Astrocyte (in vitro differentiated cells and primary cell): ENCODE measurements around the gene OR12D3. TPM values are rescaled to one million over a fixed set of nuclear protein-coding genes. Genes with fewer than 3 reads are reported as not detected.
"Not testable (repeated sequence)": the region's sequence is repeated elsewhere in the genome, so short reads cannot be mapped to it uniquely, and the experiment has no call there.

Source experiments
- DNase-seq: peaks from one replicate; pipeline ENCODE4 v3.0.0-alpha.2; 2010; ENCODE audit warnings: low read depth
- FAIRE-seq: peaks from 2 replicates; lab custom pipeline; 2011; peaks lifted over from hg19 to GRCh38; lab: Jason Lieb, UNC
- H2AFZ ChIP-seq: 2 replicates; pipeline ENCODE4 v1.6.0; 2012; ENCODE audit warnings: low read depth, low read length, inconsistent platforms
- H3K27ac ChIP-seq: 2 replicates; pipeline ENCODE4 v1.5.1; 2011; ENCODE audit warnings: low read depth, low read length, inconsistent platforms
- H3K27me3 ChIP-seq: 2 replicates; pipeline ENCODE4 v1.6.0; 2011; ENCODE audit warnings: low read length, inconsistent platforms; ENCODE audit not compliant: insufficient read depth
- H3K36me3 ChIP-seq: 2 replicates; pipeline ENCODE4 v1.5.1; 2011; ENCODE audit warnings: low read length, inconsistent platforms; ENCODE audit not compliant: insufficient read depth
- H3K4me1 ChIP-seq: 2 replicates; pipeline ENCODE4 v1.5.1; 2011; ENCODE audit warnings: low read length, inconsistent platforms; ENCODE audit not compliant: insufficient read depth
- H3K4me2 ChIP-seq: 2 replicates; pipeline ENCODE4 v1.6.0; 2012; ENCODE audit warnings: low read length, inconsistent platforms
- H3K4me3 ChIP-seq: 2 replicates; pipeline ENCODE4 v1.5.1; 2011; ENCODE audit warnings: low read depth, mild to moderate bottlenecking, low read length, inconsistent platforms; ENCODE audit not compliant: insufficient read depth
- H3K79me2 ChIP-seq: 2 replicates; pipeline ENCODE4 v1.6.0; 2012; ENCODE audit warnings: mild to moderate bottlenecking, low read length, inconsistent platforms; ENCODE audit not compliant: insufficient read depth
- H3K9ac ChIP-seq: 2 replicates; pipeline ENCODE4 v1.6.0; 2012; ENCODE audit warnings: mild to moderate bottlenecking, low read length, inconsistent platforms
- H3K9me3 ChIP-seq: 2 replicates; pipeline ENCODE4 v1.5.1; 2012; ENCODE audit warnings: low read depth, mild to moderate bottlenecking, low read length, inconsistent platforms; ENCODE audit not compliant: insufficient read depth
- H4K20me1 ChIP-seq: 2 replicates; pipeline ENCODE4 v1.6.0; 2012; ENCODE audit warnings: low read length, inconsistent platforms; ENCODE audit not compliant: insufficient read depth
- H3K27ac Mint-ChIP-seq: one replicate; pipeline ENCODE4 v1.8.0; 2021; ENCODE audit warnings: mild to moderate bottlenecking, mixed read lengths; ENCODE audit not compliant: unreplicated experiment
- H3K27me3 Mint-ChIP-seq: one replicate; pipeline ENCODE4 v1.8.0; 2021; ENCODE audit warnings: low read depth, mixed read lengths; ENCODE audit not compliant: unreplicated experiment
- H3K36me3 Mint-ChIP-seq: one replicate; pipeline ENCODE4 v1.8.0; 2021; ENCODE audit warnings: low read depth, mixed read lengths; ENCODE audit not compliant: unreplicated experiment
- H3K4me1 Mint-ChIP-seq: one replicate; pipeline ENCODE4 v1.8.0; 2021; ENCODE audit warnings: low read depth, mixed read lengths; ENCODE audit not compliant: unreplicated experiment
- H3K4me3 Mint-ChIP-seq: one replicate; pipeline ENCODE4 v1.8.0; 2021; ENCODE audit warnings: mild to moderate bottlenecking, moderate library complexity, mixed read lengths; ENCODE audit not compliant: unreplicated experiment
- H3K9me3 Mint-ChIP-seq: one replicate; pipeline ENCODE4 v1.8.0; 2021; ENCODE audit warnings: mild to moderate bottlenecking, mixed read lengths; ENCODE audit not compliant: unreplicated experiment
- EZH2 ChIP-seq: IDR thresholded peaks from 2 replicates; pipeline ENCODE4 v1.6.1; 2012; ENCODE audit warnings: mild to moderate bottlenecking, low read length, inconsistent platforms; ENCODE audit not compliant: insufficient read depth
- total RNA-seq: library from RNA; stranded (reverse); gene quantifications from 2 replicates; pipeline ENCODE4 v1.2.1, GENCODE V29; 2021
- TF ChIP-seq, protein P1 (sequence below): IDR thresholded peaks from 2 replicates; pipeline ENCODE4 v1.5.1; 2011; ENCODE audit warnings: low read depth, mild to moderate bottlenecking, inconsistent platforms, low read length, moderate library complexity; ENCODE audit not compliant: insufficient read depth

OR12D3 gene
- total RNA-seq, 1 donor from 2014 or later = not detected

DNA sequence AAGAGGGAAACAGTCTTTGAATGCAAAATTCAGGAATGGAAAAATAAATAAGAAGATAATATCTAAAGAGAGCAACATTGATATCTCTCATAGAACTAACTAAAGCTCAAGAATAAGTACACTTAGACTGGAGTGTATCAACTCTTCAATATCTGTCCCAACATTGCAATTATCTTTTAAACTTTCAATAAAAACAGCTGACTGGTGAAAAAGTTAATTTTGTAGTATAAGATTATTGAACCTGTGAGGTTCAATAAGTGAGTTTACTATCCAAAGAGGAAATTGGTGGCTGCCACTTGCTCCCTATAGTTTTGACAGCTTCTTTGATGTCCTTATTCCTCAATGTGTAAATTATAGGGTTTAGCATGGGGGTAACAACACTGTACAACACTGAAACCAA, 20.1 kb downstream of the OR12D3 start:
- Histone ChIP-seq H3K4me1 (no peaks in the 10 kb centered on the region), H3K9ac (no peak overlapping the region), H3K27me3 (no peaks in the 10 kb centered on the region), H2AFZ (no peak overlapping the region), H3K4me2 (no peak overlapping the region), H3K27ac (no peak overlapping the region), H3K9me3 (no peaks in the 10 kb centered on the region), H4K20me1 (no peaks in the 10 kb centered on the region), H3K79me2 (no peaks in the 10 kb centered on the region), H3K36me3 (no peaks in the 10 kb centered on the region), H3K4me3 (no peak overlapping the region)
- no peak for TF ChIP-seq EZH2
- TF ChIP-seq, protein P1, sequence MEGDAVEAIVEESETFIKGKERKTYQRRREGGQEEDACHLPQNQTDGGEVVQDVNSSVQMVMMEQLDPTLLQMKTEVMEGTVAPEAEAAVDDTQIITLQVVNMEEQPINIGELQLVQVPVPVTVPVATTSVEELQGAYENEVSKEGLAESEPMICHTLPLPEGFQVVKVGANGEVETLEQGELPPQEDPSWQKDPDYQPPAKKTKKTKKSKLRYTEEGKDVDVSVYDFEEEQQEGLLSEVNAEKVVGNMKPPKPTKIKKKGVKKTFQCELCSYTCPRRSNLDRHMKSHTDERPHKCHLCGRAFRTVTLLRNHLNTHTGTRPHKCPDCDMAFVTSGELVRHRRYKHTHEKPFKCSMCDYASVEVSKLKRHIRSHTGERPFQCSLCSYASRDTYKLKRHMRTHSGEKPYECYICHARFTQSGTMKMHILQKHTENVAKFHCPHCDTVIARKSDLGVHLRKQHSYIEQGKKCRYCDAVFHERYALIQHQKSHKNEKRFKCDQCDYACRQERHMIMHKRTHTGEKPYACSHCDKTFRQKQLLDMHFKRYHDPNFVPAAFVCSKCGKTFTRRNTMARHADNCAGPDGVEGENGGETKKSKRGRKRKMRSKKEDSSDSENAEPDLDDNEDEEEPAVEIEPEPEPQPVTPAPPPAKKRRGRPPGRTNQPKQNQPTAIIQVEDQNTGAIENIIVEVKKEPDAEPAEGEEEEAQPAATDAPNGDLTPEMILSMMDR = no peak
- DNase-seq = no peak
- Mint-ChIP-seq H3K36me3 (no peaks in the 10 kb centered on the region), H3K4me3 (no peak overlapping the region), H3K9me3 (peaks cover 11% of the 10 kb centered on the region), H3K27me3 (peaks cover 2% of the 10 kb centered on the region), H3K4me1 (no peaks in the 10 kb centered on the region), H3K27ac (no peak overlapping the region)
- FAIRE-seq = no peak

- not testable (repeated sequence) for H3K27ac Mint-ChIP-seq, H3K27ac ChIP-seq, H3K9ac ChIP-seq, H3K4me3 ChIP-seq, FAIRE-seq, H3K27me3 Mint-ChIP-seq, H3K36me3 Mint-ChIP-seq, H4K20me1 ChIP-seq, H3K4me1 Mint-ChIP-seq, H3K9me3 ChIP-seq, H3K4me1 ChIP-seq, H3K27me3 ChIP-seq, DNase-seq, H3K36me3 ChIP-seq, H2AFZ ChIP-seq, H3K79me2 ChIP-seq, H3K4me2 ChIP-seq, H3K4me3 Mint-ChIP-seq
- H3K9me3 Mint-ChIP-seq = peaks cover 11% of the 10 kb centered on the region
These were observed 25.7 kb downstream of the OR12D3 start for GRCh38 chr6:29349348-29349747.

DNA sequence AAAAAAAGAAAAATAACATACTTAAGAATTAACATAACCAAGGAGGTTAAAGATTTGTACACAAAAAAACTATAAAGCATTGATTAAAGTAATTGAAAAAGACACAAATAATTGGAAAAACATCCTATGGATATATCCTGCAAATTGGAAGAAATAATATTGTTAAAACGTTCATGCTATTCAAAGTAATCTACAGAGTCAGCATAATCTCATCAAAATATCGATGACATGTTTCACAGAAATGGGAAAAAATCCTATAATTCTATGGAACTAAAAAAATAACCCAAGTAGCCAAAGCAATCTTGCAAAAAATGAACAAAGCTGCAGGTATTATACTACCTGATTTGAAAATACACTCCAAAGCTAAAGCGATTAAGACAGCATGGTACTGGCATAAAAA, 29.7 kb downstream of the OR12D3 start:
- Mint-ChIP-seq H3K36me3 (no peaks in the 10 kb centered on the region), H3K27me3 (no peaks in the 10 kb centered on the region)

More for the DNA sequence above, 29.7 kb downstream of the OR12D3 start:
- Histone ChIP-seq H3K4me2 (no peak overlapping the region), H3K36me3 (no peaks in the 10 kb centered on the region), H3K79me2 (no peaks in the 10 kb centered on the region), H3K9ac (no peak overlapping the region), H3K9me3 (no peaks in the 10 kb centered on the region), H3K27ac (no peak overlapping the region), H4K20me1 (no peaks in the 10 kb centered on the region), H2AFZ (no peak overlapping the region), H3K4me1 (no peaks in the 10 kb centered on the region), H3K27me3 (no peaks in the 10 kb centered on the region), H3K4me3 (no peak overlapping the region)
- no peak overlapping the region for H3K4me3 Mint-ChIP-seq
- no peak for TF ChIP-seq EZH2
- TF ChIP-seq, protein P1 = no peak
- no peaks in the 10 kb centered on the region for H3K4me1 Mint-ChIP-seq
- no peaks in the 10 kb centered on the region for H3K9me3 Mint-ChIP-seq
- DNase-seq (no peak), FAIRE-seq (no peak)
- no peak overlapping the region for H3K27ac Mint-ChIP-seq
